ENCODE results near the gene OTOP2.

DNA sequence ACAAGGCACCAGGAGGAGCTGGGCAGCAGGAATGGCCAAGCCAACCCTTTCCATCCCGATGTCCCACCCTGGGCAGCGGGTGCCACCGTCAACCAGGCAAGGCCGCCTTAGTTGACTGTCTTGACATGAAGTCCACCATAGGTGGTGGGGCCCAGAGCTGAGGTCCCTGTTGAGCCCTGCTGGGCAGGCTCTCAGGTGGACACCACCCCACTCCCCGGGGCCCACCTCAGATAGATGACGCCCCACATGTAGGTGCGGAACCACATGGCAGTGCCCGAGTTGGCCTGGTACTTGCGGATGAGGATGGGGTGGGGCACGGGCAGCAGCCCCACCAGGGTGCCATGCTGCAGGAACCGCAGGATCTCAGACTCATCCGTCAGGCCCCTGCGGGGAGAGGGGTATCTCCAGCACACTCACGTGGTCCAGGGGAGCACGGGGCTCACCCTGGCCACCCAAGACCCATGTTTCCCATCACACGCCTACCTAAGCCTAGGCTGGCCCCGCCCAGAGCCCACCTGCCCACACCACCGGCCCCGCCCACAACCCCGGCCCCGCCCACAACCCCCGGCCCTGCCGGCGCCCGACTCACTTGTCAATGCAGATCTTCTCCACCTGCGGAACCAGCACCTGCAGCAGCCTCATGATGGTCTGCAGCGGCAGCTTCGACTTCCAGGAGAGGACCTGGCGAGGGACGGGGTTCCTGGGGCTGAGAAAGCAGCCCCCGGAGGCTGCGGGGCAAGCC, 27.8 kb downstream of the OTOP2 start:
- TF ChIP-seq EGR1 (IDR thresholded peaks at IDR 0.05; ENCODE audit: borderline replicate concordance in 1 of 2, low read depth in 2 of 2, low read length in 2 of 2) (no peak), YY1 (IDR thresholded peaks at IDR 0.05; ENCODE audit: low read depth, low read length) (no peak), JUNB (IDR thresholded peaks at IDR 0.05) (no peak), STAT3 (IDR thresholded peaks at IDR 0.05; ENCODE audit: low read depth, low read length) (no peak), CREM (IDR thresholded peaks at IDR 0.05; ENCODE audit: low read depth) (no peak)
- TF ChIP-seq, protein P1, sequence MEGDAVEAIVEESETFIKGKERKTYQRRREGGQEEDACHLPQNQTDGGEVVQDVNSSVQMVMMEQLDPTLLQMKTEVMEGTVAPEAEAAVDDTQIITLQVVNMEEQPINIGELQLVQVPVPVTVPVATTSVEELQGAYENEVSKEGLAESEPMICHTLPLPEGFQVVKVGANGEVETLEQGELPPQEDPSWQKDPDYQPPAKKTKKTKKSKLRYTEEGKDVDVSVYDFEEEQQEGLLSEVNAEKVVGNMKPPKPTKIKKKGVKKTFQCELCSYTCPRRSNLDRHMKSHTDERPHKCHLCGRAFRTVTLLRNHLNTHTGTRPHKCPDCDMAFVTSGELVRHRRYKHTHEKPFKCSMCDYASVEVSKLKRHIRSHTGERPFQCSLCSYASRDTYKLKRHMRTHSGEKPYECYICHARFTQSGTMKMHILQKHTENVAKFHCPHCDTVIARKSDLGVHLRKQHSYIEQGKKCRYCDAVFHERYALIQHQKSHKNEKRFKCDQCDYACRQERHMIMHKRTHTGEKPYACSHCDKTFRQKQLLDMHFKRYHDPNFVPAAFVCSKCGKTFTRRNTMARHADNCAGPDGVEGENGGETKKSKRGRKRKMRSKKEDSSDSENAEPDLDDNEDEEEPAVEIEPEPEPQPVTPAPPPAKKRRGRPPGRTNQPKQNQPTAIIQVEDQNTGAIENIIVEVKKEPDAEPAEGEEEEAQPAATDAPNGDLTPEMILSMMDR (IDR thresholded peaks at IDR 0.05 in 2 of 3, conservative IDR thresholded peaks at IDR 0.05 in 1 of 3; ENCODE audit: control insufficient read depth in 2 of 3, extremely low read depth in 1 of 3, insufficient read depth in 1 of 3, low read depth in 3 of 3, low read length in 3 of 3): no peak

Data from GM12878 (cell line).